ENCODE results near the gene SORCS2. TPM values are rescaled to one million over a fixed set of nuclear protein-coding genes. Genes with fewer than 3 reads are reported as not detected.

The SORCS2 gene
- total RNA-seq, 1 donor from 2014 or later = 4.9 TPM

- DNase-seq (ENCODE audit: low spot score in 2 of 2) (no peak), FAIRE-seq (no peak)
These were observed 449.4 kb downstream of the SORCS2 start for GRCh38 chr4:7641712-7642111.

- FAIRE-seq = no peak
- no peak for DNase-seq (ENCODE audit: low spot score in 2 of 2)
These were observed 450.6 kb downstream of the SORCS2 start for GRCh38 chr4:7642741-7643458.

- no peak for FAIRE-seq
- no peak for DNase-seq (ENCODE audit: low spot score in 2 of 2)
These were observed 452.8 kb downstream of the SORCS2 start for GRCh38 chr4:7645158-7645557.

GRCh38 chr4:7645956-7646355 is 453.6 kb downstream of the SORCS2 start:
- no peak for DNase-seq (ENCODE audit: low spot score in 2 of 2)
- FAIRE-seq = no peak

- no peak for DNase-seq (ENCODE audit: low spot score in 2 of 2)
- no peak for FAIRE-seq
These were observed 454.2 kb downstream of the SORCS2 start for GRCh38 chr4:7646384-7647061.

- no peak for FAIRE-seq
- DNase-seq (ENCODE audit: low spot score in 2 of 2) = no peak
These were observed 454.8 kb downstream of the SORCS2 start for GRCh38 chr4:7647186-7647585.

- no peak for DNase-seq (ENCODE audit: low spot score in 2 of 2)
These were observed 455.5 kb downstream of the SORCS2 start for GRCh38 chr4:7647600-7648543.

GRCh38 chr4:7648544-7649395 is 456.4 kb downstream of the SORCS2 start:
- DNase-seq (ENCODE audit: low spot score in 2 of 2) = no peak
- no peak for FAIRE-seq

More at GRCh38 chr4:7647600-7648543, 455.5 kb downstream of the SORCS2 start:
- no peak for FAIRE-seq

GRCh38 chr4:7649411-7649740 is 457.0 kb downstream of the SORCS2 start:
- FAIRE-seq = no peak

GRCh38 chr4:7649741-7650531 is 457.6 kb downstream of the SORCS2 start:
- FAIRE-seq (no peak), DNase-seq (ENCODE audit: low spot score in 2 of 2) (no peak)

More at GRCh38 chr4:7649411-7649740, 457.0 kb downstream of the SORCS2 start:
- no peak for DNase-seq (ENCODE audit: low spot score in 2 of 2)

GRCh38 chr4:7650606-7651385 is 458.5 kb downstream of the SORCS2 start:
- DNase-seq (ENCODE audit: low spot score in 2 of 2) = no peak
- FAIRE-seq = no peak

GRCh38 chr4:7651461-7651921 is 459.2 kb downstream of the SORCS2 start:
- no peak for FAIRE-seq

GRCh38 chr4:7652006-7652405 is 459.7 kb downstream of the SORCS2 start:
- DNase-seq (ENCODE audit: low spot score in 2 of 2) (no peak), FAIRE-seq (no peak)

More at GRCh38 chr4:7651461-7651921, 459.2 kb downstream of the SORCS2 start:
- DNase-seq (ENCODE audit: low spot score in 2 of 2) = peak in 1 of 2 donors; percentile 55

- DNase-seq (ENCODE audit: low spot score in 2 of 2) (no peak), FAIRE-seq (no peak)
These were observed 460.1 kb downstream of the SORCS2 start for GRCh38 chr4:7652451-7652881.

GRCh38 chr4:7652906-7653305 is 460.6 kb downstream of the SORCS2 start:
- FAIRE-seq = no peak
- no peak for DNase-seq (ENCODE audit: low spot score in 2 of 2)

GRCh38 chr4:7653510-7654369 is 461.4 kb downstream of the SORCS2 start:
- DNase-seq (ENCODE audit: low spot score in 2 of 2) (no peak), FAIRE-seq (no peak)
